Upper lobe of right lung (tissue), 1 donor: ENCODE results near the gene KCNC4. TPM values are rescaled to one million over a fixed set of nuclear protein-coding genes. Genes with fewer than 3 reads are reported as not detected.

Experiments
- ATAC-seq: fragments of 200-7000 bp; cut with Tn5 transposase; one replicate; pipeline ENCODE4 v1.9.1; 2020; ENCODE audit warnings: mild to moderate bottlenecking, moderate library complexity
- DNase-seq: peaks from one replicate; pipeline ENCODE4 v3.0.0-alpha.2; 2020
- H3K27ac ChIP-seq: fragments of 200-600 bp; one replicate; pipeline ENCODE4 v1.8.0; 2022
- H3K27me3 ChIP-seq: fragments of 200-600 bp; one replicate; pipeline ENCODE4 v1.8.0; 2022; ENCODE audit warnings: mild to moderate bottlenecking
- H3K36me3 ChIP-seq: fragments of 200-600 bp; one replicate; pipeline ENCODE4 v1.8.0; 2022
- H3K4me1 ChIP-seq: fragments of 200-600 bp; one replicate; pipeline ENCODE4 v1.8.0; 2022
- H3K4me3 ChIP-seq: fragments of 200-600 bp; one replicate; pipeline ENCODE4 v1.8.0; 2022; ENCODE audit warnings: mild to moderate bottlenecking
- H3K9me3 ChIP-seq: fragments of 200-600 bp; one replicate; pipeline ENCODE4 v1.8.0; 2022
- CTCF ChIP-seq: fragments of 200-600 bp; IDR thresholded peaks from one replicate; pipeline ENCODE4 v1.8.0; 2022; ENCODE audit warnings: antibody characterized with exemption
- intact Hi-C: fragments of 100-400 bp; cut with DNase I; formaldehyde crosslinking; loops from one replicate; pipeline ENCODE4 v1.11.0; 2022
- total RNA-seq: library from RNA; stranded (reverse); fragmentation: NEBNext Ultra II Directional; extraction: Animal tissue kit (Norgen Biotek cat#: 25700); gene quantifications from one replicate; pipeline ENCODE4 v1.2.1, GENCODE V29; 2021
- donor health status: DM: no; HTN: yes; CAD: no; lungs with severe emphysema.

The KCNC4 gene
- total RNA-seq, 1 donor from 2014 or later, result 11.1 TPM

DNA sequence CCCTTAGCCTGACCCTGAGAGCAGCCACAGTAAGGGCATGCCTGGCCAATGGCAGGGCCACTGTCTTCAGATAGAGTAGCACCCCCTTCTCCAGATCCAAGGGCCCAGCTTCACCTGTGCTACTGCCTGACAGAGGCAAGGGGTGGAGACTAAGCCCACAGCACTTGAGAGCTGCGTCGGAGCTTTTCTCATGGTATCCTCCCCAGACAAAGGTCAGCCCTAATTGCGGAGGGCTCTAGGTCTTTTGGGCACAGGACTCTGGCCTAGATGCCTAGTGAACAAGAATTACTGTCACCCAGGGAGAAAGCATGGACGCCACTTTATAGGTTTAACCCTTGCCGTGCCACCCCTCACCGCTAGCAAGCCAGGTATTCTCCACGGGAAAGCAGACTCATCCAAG, 15.1 kb downstream of the KCNC4 start:
- Histone ChIP-seq H3K27ac (no peak overlapping the region), H3K36me3 (peaks cover 6% of the 10 kb centered on the region), H3K4me3 (no peak overlapping the region), H3K4me1 (no peaks in the 10 kb centered on the region), H3K9me3 (no peaks in the 10 kb centered on the region), H3K27me3 (no peaks in the 10 kb centered on the region)
- TF ChIP-seq CTCF, result no peak
- intact Hi-C loops, result no loop called here
- ATAC-seq (no peak), DNase-seq (no peak)

DNA sequence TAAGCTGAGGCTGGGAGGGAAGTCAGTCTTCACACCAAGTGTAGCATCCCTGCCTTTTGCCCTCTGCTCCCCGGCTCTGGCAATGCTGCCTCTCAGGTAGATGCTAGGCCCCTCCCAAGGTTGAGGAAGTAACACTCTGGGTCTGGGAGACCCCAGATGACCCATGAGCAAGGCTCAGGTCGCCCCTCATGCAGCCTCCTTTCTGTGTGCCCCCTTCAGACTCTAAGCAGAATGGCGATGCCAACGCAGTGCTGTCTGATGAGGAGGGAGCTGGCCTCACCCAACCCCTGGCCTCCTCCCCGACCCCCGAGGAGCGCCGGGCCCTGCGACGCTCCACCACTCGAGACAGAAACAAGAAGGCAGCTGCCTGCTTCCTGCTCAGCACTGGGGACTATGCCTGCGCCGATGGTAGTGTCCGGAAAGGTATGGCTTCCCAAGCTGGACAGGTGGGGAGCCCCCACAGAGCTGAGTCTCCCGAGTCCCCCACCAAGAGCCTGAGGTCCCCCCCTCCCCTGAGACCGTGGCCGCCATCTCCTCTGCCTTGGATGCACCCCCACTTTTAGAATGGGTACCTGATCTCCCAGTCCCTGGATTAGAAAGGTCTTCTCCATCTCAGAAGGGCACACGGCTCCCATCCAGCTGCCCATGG, 15.8 kb downstream of the KCNC4 start:
- DNase-seq (no peak), ATAC-seq (no peak)
- peaks cover 6% of the 10 kb centered on the region for H3K36me3 ChIP-seq
- no peak for TF ChIP-seq CTCF
- H3K9me3 ChIP-seq, result no peaks in the 10 kb centered on the region
- intact Hi-C loops, result no loop called here
- H3K4me3 ChIP-seq, result no peak overlapping the region
- no peak overlapping the region for H3K27ac ChIP-seq
- H3K27me3 ChIP-seq, result no peaks in the 10 kb centered on the region
- no peaks in the 10 kb centered on the region for H3K4me1 ChIP-seq

GRCh38 chr1:110227774-110228173, 17.7 kb downstream of the KCNC4 start:
- H3K4me1 ChIP-seq, result no peaks in the 10 kb centered on the region
- no peak overlapping the region for H3K4me3 ChIP-seq
- intact Hi-C loops, result no loop called here
- H3K9me3 ChIP-seq, result no peaks in the 10 kb centered on the region
- H3K27me3 ChIP-seq, result no peaks in the 10 kb centered on the region
- DNase-seq, result no peak
- ATAC-seq, result no peak
- no peak for TF ChIP-seq CTCF
- no peak overlapping the region for H3K27ac ChIP-seq
- H3K36me3 ChIP-seq, result peaks cover 6% of the 10 kb centered on the region

DNA sequence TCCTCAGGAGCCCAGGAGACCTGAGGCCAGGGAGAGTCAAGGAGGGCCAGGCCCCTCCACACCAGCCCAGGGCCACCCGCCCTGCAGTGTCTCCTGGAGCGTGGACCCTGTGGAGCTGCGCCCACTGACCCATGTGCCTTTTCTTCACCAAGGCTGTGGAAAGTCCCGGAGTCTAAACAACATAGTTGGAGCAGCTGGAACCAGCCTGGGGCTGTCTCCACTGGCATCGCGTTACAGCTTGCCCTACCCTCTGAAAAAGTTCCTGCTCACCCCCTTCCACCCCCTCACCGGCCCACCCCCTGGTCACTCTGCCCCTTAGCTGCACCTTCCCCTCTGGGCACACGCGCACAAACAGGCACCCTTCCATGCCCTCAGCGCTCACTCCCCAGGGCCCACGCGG, 18.3 kb downstream of the KCNC4 start:
- Histone ChIP-seq H3K9me3 (no peaks in the 10 kb centered on the region), H3K27ac (no peak overlapping the region), H3K4me1 (no peaks in the 10 kb centered on the region), H3K27me3 (no peaks in the 10 kb centered on the region), H3K36me3 (peaks cover 4% of the 10 kb centered on the region), H3K4me3 (no peak overlapping the region)
- no peak for TF ChIP-seq CTCF
- ATAC-seq (no peak), DNase-seq (no peak)
- intact Hi-C loops, result no loop called here

GRCh38 chr1:110228869-110229268, 18.8 kb downstream of the KCNC4 start:
- Histone ChIP-seq H3K27me3 (no peaks in the 10 kb centered on the region), H3K36me3 (no peaks in the 10 kb centered on the region), H3K9me3 (no peaks in the 10 kb centered on the region), H3K4me1 (no peaks in the 10 kb centered on the region), H3K27ac (no peak overlapping the region), H3K4me3 (no peak overlapping the region)
- intact Hi-C loops, result no loop called here
- TF ChIP-seq CTCF, result no peak
- ATAC-seq, result no peak
- DNase-seq, result no peak
